ENCODE data around the gene KDM5B.
"Not testable (repeated sequence)": the region's sequence is repeated elsewhere in the genome, so short reads cannot be mapped to it uniquely, and the experiment has no call there.

Gene KDM5B

DNA sequence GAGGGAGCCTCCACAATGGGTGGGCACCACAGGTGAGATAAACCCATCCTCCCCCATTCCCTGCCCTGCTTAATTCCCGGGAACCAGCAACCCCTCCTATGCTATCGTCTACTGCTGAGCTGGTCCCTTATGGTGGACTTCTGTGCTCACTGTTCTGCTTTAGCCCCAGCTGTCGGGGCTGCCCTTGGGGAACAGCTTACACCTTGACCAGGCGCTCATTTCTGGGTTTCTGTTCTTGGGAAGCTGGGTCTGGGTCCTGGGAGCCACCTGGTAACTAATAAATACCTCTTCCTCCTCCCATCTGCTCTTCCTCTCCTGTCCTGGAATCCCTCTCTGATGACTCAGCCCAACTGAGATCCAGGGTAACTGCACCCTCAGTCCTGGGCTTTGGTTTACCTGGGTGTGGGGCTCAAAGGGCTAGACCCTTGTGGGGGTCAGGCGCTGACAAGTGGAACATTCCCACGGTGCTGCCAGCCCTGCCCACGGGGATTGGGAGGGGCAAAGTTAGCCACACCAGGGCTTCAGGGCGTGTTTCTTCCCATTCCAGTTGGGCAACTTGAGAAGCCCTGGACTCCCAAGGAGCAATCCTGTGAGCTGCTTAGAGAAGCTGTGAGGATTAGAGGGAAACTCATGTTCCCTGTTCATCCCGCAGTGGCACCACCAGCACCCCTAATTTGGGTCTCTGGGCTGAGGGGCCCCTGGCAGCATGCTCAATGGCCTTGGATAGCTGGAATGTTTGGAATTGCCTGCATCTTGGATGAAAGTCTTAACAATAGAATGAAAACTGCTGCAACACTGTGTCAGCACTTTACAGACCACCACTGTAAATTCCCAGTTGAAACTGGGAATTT is 4.2 kb upstream of the KDM5B start:
- DNase-seq: no peak

DNA sequence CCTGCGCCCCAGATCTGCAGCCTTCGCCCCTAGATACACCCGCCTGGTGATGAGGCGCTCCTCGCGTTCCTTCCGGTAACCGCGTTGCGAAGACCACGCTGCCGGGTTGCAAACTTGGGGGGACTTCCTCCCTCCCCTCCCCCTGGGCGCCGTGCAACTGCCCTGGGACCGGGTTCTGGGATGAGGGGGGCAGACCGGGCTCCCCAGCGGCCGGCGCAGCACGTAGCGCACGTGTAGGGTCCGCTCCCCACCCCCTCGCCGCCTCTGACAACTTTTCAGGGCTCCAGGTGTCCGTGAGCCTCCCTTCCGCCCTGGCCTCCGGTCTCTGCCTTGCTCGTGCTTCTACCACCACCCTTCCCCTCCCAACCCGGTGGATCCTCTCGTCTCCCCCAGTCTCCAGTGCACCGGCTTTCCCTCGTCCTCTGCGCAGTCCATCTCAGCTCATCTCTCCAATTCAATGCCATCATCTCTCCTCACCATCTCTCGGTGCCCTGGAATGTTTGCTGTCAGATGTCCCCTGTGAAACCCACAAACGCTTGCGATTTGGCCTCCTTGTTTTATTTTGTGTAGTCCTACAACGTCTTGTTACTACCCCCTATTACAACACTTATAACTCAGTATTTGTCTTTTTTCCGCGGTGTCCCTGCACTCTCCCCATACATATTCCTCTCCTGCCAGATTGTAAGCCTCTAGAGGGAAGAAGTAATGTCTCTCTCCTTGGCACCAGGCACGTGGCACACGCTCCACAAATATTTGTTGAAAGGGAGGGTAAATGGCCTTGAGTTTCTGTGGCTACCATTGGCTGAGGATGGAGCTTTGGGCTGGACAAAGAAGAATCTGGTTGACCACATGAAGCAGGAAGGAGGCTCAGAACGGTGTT is 3.3 kb upstream of the KDM5B start:
- DNase-seq: peak; percentile 27

DNA sequence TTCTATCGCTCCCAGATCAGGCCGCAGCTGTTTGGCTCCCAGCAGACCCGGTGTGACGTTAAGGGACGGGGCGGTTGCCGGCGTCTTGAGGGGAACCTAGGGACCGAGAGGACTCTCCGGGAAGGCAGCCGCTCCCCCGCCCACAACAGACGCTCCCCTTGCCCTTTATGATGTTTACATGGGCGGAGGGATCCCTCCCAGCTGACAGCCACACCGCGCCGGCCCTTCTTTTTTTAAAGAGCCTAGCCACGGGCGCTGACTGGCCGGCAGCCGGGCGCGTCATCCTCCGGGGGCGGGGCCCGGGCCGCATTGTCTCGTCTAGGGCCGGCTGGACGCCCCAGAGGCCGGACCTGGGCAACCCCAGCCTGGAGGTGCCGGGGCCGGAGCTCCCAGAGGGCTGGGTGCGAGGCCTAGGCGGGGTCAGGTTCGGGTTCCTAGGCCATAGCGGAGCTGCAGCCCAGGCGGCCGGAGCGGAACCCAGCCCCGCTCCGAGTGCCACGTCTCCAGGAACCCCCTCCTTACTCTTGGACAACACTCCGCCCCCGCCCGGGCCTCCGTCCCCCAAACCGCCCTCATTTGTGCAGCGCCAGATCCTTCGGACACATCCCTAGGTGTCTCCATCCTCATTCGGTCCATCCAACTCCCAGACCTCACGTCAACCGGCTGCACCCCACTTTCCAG is 2.5 kb upstream of the KDM5B start, which contains the start of gene PCAT6:
Gene PCAT6, plus strand, starts transcription at position 340 of the 681 bp plus-strand sequence.
- DNase-seq: peak; percentile 83

DNA sequence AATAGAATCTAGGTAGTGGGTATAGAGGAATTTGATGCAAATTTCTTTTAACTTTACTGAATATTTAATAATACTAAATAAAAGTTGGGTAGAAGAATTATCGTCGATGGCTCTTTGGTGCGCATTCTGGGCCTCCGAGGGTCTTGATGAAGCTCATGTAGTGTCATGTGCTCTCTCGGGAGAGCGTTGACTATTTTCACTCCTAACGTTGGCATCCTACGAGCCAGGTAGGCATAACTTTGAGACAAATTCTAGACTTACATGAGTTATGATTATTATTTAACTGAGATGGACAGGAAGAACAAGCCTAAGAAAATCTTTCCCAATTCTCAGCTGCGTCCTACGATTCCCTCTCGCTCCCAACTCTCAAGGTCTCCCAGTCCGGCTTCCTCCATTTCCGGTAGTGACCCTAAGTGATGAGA is 2.0 kb upstream of the KDM5B start:
- no peak for DNase-seq

DNA sequence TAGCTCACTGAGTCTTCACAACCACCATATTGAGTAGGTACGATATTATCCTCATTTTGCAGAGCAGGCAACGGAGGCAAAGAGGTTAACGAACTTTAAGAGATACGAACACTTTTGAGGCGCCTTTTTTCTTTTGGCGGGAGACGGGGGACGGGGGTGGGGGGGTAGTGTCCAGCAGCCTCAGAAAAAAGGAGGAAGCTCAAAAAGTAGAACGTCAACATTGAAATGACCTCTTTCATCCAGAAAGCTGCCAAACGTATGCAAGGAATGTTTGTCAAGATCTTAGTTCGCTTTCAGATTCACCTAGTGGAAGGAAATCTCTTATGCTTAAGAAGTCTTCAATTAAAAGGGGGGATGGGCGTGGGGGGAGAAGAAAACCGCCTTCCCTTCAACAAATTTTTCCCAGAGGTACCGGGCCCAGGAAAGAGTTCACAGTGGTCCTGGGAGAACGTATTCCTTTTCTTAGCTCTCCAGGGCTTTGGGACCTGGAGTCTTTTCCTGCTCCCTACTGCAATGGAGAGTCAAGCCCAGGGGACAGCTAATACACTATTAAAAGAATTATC is 1.5 kb upstream of the KDM5B start:
- DNase-seq: no peak

DNA sequence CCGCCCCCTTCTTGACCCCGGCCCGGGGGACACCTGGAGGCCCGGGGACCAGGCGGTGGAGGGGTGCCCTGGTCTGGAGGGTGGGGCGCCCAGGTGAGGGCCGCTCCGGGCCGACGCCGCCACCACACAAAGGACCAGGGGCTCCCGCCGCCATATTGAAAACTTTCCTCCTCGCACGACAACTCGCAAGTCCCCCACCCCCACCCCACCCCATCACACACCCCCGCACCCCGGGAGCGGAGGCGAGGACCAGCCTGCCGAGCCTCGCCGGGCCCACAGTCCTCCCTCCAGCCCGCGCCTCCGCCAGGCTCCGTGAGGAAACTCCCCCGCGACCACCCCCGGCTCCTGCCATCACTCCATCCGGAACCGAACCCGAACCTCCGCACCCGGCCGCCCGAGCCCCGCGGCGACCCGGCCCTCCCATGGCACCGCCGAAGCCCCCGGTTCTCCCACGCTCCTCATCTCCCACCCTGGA is 733 bp downstream of the KDM5B start:
- DNase-seq: peak; percentile 59

DNA sequence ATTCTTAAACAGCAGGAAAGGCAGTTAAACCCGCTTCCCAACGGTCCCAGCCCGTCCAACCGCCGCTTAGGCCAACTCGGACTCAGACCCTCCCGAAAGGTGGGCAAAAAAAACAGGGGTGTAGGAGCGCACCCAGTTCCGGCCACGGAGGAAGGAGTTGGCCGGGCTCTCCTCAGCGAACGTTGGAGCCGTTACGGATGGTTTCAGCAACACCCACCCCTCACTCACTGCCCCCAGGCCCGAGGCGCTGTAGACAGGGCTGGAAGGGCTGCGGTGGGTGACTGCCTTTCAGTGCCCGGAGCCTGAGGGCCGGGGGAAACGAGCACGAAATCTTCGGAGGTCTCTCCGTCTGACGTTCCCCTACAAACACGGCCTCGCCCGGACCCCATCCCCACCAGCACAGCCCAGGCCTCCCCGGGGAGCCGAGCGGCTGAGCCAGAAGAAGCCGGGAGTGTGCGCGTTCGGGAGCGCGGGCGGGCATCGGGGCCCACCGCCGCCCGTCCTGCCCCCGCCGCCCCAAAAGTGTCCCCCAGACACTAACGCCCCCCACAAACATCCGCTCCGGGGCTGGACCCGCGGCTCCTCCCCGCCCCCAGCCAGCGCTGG is 1.3 kb downstream of the KDM5B start:
- peak; percentile 23 for DNase-seq

DNA sequence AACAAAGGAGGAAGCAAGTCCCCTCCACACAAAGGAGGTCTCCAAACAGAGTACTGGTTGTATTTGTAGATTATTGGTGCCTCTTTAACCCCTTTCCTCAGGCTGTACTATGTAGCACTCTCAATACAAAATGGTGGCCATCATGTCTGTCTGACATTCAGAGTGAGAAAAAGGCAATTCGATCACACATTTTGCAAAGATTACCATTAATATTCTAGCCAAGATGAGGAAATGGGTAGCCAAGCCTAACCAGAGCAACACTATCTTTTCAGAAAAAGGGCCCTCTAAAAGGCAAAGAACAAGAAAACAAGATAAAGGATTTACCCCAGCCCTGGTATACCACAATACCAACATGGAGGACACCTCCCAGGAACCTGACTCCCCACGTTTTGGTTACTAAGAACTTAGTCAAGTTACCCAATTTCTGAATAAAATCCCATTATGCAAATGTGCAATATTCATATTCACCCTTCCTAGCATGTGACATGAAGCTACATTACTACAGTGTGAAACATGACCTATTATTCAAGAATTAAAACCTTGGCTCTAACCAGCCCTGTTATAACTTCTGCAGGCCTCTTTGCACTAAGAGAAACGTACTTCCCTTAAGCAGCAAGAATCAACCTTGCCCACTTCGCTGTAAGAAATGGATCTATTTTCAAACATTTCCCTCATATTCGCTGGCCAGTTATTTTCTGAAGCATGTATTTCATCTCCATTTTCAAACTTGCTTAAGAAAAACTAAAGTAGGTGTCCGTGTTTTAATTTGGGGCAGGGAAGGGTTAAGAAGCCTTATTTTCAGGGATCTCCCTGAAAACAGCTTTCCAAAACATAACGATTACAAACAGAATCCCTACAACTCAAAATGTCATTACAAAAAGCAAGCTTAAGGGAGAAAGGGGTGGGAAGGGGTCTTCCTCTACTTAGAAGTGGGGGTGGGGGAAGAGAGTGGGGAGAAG is 2.1 kb downstream of the KDM5B start:
- no peak for DNase-seq

DNA sequence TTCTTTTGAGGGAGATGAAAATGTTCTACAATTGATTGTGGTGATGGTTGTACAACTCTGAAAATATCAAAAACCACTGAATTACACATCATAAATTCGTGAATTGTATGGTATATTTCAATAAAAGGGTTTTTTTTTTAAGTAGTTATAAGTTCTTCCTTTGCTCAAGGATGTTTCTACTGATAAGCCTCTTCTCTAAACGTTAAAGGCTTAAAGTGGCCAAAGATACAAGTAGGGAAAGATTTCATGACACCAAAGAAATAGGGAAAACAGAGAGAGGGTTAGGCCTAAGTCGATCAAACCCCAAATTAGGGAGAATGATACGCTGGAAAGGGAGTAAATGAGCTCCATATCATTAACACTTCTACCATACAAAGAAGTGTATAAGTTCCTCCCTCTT is 4.1 kb downstream of the KDM5B start:
- DNase-seq: no peak

DNA sequence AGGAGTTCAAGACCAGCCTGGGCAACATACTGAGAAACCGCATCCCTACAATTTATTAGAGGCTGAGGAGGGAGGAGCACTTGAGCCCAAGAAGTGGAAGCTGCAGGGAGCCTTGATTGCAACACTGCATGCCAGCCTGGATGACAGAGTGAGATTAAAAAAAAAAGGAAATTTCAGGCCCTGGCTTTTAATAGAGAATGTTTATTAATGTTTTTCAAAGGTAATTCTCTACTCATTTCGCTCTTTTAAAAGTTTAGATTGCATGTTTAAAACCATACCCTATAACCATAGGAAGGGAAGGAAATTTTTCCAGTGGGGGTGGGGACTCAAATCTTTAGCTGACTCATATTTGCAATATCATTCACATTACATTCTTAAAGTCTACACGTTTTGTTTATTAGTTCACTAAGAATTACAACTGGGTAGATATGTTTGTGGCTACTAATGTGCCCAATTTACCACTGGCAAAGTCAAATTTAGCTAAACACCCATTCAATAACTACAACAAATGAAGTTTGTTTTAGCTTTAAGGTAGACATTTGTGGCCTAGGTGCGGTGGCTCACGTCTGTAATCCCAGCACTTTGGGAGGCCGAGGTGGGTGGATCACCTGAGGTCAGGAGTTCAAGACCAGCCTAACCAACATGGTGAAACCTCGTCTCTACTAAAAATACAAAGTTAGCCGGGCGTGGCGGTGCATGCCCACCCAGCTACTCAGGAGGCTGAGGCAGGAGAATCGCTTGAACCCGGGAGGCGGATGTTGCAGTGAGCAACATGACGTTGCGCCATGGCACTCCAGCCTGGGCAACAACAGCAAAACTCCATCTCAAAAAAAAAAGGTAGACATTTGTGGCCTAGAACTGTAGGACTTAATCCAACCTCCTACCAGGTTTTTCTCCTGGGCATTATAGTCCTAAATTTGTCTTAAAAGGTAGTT is 5.0 kb downstream of the KDM5B start:
- DNase-seq: no peak

DNA sequence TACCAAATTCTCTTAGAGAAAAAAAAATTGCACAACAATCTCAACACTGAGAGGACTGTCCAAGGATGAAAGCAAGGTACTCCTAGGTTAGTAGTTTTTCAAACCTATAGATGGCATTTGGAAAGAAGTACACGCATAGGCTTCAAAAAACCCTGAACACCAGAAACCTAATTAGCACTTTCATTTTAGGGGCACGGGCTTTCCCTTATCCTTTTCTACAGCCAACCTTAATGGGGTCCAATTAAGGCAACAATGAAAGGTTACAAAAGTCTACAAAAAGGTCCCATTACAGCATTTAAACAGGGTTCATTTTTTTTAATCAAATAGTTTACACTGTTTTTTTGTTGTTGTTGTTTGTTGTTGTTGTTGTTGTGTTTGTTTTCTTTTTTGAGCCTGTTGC is 6.2 kb downstream of the KDM5B start:
- DNase-seq: no peak

DNA sequence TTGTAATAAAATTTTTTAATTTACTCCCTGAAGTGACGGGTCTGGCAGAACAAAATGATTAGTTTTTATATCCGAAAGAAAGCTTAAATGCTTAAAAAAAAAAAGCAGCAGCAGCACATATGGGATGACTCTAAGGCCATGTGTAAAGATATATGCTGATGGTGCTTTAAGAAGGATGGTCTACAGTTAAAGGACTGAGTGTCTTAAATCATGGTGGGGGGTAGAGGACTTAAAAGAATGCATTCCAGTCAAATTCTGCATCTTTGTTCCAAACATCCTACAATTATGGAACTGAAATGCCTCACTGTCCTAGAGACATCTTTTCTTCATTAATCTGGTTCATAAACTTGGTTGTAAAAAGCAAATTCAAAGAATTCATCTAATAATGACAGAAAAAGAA is 7.0 kb downstream of the KDM5B start:
- DNase-seq: no peak

DNA sequence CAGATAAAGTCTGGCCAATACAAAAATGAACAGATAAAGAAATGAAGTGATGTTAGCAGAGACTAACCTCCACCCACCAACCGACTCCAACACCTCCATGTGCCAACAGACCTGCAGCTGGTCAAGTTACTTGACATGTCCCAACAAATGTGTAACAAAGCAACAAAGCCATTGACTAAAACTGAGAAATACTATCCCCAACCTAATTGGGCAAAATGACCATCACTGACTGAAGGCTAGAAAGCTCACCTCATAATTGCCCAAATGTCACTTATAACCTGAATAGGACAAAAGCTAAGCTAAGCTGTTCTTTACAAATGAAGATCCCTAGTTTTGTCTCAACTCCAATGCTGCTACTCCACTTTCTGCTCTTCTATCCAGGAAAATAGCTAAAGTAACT is 7.5 kb downstream of the KDM5B start:
- DNase-seq: no peak

DNA sequence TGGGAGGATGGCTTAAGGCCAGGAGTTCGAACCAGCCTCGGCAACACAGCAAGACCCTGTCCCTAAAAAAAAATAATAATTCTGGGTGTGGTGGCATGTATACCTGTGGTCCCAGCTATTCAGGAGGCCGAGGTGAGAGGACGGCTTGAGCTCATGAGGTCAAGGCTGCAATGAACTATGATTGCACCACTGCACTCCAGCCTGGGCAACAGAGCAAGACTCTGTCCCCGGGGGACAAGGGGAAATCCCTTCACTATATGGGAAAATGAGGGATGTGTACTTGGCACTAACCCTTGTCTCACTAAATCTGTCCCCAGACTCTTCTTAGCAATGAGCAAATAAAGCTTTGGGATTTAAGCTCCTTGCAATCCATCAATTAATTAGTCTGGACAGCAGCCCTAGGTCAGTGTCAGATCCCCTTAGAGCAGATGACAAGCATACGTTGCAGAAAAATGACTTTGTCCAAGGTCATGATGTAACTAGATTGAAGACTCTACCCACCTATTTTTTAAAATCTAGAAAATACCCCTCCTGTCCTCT is 9.4 kb downstream of the KDM5B start:
- DNase-seq: no peak

DNA sequence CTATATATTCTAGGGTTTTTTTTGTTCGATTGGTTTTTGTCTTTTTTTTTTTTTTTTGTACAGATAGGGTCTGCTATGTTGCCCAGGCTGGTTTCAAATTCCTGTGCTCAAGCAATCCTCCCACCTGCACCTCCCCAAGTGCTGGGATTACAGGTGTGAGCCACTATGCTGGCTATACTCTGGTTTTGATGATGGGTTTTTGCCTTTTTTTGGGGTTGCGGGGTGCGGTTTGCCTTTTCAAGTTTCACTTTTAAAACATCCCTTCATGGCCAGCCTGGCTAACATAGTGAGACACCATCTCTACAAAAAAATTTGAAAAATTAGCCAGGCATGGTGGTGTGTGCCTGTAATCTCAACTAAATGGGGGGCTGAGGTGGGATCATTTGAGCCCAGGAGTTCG is 10.0 kb downstream of the KDM5B start:
- DNase-seq: no peak

DNA sequence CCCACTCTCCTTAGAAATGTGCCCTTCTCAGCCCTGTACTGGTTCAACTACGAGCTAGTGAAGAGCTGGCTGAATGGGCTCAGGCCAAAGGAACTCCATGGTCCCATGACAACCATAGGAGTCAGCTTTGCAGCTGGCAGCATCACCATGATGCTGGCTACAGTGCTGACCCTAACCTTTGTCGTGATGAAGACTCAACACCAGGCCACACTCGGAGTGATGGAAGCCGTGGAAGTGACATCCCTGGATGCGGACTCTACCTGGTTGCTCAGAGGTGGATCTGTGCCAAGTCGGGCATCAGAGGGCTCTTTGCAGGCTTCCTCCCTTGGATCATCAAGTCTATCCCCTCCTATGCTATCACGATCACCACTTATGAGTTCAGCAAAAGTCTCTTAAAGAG is 11.6 kb downstream of the KDM5B start:
- no peak for DNase-seq

DNA sequence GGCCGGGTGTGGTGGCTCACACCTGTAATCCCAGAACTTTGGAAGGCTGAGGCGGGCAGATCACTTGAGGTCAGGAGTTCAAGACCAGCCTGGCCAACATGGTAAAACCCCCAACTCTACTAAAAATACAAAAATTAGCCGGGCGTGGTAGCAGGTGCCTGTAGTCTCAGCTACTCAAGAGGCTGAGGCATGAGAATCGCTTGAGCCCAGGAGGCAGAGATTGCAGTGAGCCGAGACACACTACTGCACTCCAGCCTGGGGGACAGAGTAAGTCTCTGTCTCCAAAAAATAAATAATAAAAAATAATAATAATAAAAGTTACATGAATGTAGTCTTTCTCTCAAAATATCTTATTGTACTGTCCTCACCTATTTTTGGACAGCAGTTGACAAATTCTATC is 13.3 kb downstream of the KDM5B start:
- not testable (repeated sequence) for DNase-seq

DNA sequence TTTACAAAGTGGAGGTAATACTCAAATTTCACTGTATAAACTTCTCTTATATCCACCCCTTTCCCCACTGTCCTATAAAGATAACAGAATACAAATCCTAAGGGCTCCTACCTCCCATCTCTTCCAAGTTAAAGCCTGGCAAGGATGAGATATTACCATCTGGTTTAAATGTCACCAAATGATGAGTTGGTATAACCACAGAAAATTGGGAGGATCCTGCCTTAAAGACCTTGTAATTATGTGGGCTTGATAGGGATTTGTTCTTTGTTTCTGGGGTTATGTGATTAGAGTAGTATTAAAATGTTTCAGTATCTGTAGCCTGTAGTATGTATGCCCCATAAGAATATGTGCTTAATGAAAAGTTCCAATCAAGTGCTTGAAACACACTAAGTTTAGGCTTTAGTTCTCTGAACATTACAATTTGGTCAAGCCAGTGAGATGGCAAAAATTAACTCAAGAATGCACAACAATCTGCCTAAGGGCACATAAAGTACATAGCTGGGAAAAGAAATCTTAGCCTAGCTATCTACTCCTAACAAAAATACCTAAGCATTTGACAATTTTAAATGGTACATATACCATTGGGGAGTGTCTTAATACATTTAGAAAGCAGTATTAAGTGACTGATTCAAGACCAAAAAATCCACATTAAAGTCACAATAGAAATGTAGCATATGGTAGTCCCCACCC is 14.0 kb downstream of the KDM5B start:
- no peak for DNase-seq

Data from stimulated activated CD4-positive, alpha-beta T cell treated with anti-CD3 and anti-CD28 coated beads, Interleukin-4, amount 100 ng/mL, for 1 hour (primary cell).